ENCODE data around the gene NECTIN2.

DNA sequence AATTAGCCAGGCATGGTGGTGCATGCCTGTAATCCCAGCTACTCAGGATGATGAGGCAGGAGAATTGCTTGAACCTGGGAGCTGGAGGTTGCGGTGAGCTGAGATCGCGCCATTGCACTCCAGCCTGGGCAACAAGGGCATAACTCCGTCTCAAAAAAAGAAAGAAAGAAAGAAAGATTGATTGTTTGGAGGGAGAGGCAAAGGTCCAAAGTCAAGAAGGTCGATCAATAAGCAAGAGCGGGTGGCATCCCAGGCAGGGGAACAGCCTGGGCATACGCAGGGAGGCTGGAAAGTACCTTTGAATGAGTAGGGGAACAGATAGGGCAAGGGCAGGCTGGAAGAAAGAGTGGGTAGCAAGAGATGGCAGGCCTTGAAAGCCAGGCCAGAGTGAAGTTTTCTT, 84.0 kb downstream of the NECTIN2 start:
- TF ChIP-seq, protein P1, sequence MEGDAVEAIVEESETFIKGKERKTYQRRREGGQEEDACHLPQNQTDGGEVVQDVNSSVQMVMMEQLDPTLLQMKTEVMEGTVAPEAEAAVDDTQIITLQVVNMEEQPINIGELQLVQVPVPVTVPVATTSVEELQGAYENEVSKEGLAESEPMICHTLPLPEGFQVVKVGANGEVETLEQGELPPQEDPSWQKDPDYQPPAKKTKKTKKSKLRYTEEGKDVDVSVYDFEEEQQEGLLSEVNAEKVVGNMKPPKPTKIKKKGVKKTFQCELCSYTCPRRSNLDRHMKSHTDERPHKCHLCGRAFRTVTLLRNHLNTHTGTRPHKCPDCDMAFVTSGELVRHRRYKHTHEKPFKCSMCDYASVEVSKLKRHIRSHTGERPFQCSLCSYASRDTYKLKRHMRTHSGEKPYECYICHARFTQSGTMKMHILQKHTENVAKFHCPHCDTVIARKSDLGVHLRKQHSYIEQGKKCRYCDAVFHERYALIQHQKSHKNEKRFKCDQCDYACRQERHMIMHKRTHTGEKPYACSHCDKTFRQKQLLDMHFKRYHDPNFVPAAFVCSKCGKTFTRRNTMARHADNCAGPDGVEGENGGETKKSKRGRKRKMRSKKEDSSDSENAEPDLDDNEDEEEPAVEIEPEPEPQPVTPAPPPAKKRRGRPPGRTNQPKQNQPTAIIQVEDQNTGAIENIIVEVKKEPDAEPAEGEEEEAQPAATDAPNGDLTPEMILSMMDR (IDR thresholded peaks at IDR 0.05; ENCODE audit: insufficient read depth, low read length, poor library complexity, severe bottlenecking), result no peak
- TF ChIP-seq EZH2phosphoT487 (conservative IDR thresholded peaks at IDR 0.05; ENCODE audit: low read length), result no peak

Data from SU-DHL-6 (cell line).